Mucosa of descending colon (tissue), 3 donors: ENCODE measurements around the gene CERS2. TPM values are rescaled to one million over a fixed set of nuclear protein-coding genes. Genes with fewer than 3 reads are reported as not detected.

Experiments
- ATAC-seq: fragments of 200-7000 bp; cut with Tn5 transposase; one replicate; pipeline ENCODE4 v1.9.1; 2020; ENCODE audit warnings: mild to moderate bottlenecking, moderate library complexity
- DNase-seq, 3 donors: peaks; one replicate each; pipeline ENCODE4 v3.0.0-alpha.2; 2020
- H3K36me3 ChIP-seq: fragments of 200-600 bp; one replicate; pipeline ENCODE4 v1.8.0; 2021; ENCODE audit warnings: low read depth, mild to moderate bottlenecking
- H3K4me1 ChIP-seq: fragments of 200-600 bp; one replicate; pipeline ENCODE4 v1.8.0; 2021; ENCODE audit warnings: low read depth, mild to moderate bottlenecking
- H3K4me3 ChIP-seq: fragments of 200-600 bp; one replicate; pipeline ENCODE4 v1.8.0; 2021; ENCODE audit warnings: mild to moderate bottlenecking
- H3K9me3 ChIP-seq: fragments of 200-600 bp; one replicate; pipeline ENCODE4 v1.8.0; 2021; ENCODE audit warnings: mild to moderate bottlenecking
- intact Hi-C, 2 donors: fragments of 100-400 bp; cut with DNase I in 1 of 2; cut with micrococcal nuclease in 1 of 2; formaldehyde crosslinking; loops; one replicate each; pipeline versions ENCODE4 v1.11.0 to v1.11.1; 2022; cut with DNase I, micrococcal nuclease
- total RNA-seq, 3 donors: library from RNA; stranded (reverse); fragmentation: NEBNext Ultra II Directional in 2 of 3; extraction: Animal tissue kit (Norgen Biotek cat#: 25700) in 2 of 3; gene quantifications; one replicate each; pipeline versions ENCODE4 v1.2.1 to v1.2.4, GENCODE V29; 2021 to 2023
- TF ChIP-seq, protein P1 (sequence below): fragments of 200-600 bp; IDR thresholded peaks from one replicate; pipeline ENCODE4 v1.8.0; 2022; ENCODE audit warnings: antibody characterized with exemption, mild to moderate bottlenecking
- donor health status: DM: no; HTN: no; CAD: no; lungs with moderate emphysema.
- donor health status: DM: no; HTN: no; CAD: no.
- donor health status: DM: no; HTN: yes; CAD: no.

Gene CERS2
- total RNA-seq, 3 donors from 2014 or later: 142 to 209 (median 186) TPM

DNA sequence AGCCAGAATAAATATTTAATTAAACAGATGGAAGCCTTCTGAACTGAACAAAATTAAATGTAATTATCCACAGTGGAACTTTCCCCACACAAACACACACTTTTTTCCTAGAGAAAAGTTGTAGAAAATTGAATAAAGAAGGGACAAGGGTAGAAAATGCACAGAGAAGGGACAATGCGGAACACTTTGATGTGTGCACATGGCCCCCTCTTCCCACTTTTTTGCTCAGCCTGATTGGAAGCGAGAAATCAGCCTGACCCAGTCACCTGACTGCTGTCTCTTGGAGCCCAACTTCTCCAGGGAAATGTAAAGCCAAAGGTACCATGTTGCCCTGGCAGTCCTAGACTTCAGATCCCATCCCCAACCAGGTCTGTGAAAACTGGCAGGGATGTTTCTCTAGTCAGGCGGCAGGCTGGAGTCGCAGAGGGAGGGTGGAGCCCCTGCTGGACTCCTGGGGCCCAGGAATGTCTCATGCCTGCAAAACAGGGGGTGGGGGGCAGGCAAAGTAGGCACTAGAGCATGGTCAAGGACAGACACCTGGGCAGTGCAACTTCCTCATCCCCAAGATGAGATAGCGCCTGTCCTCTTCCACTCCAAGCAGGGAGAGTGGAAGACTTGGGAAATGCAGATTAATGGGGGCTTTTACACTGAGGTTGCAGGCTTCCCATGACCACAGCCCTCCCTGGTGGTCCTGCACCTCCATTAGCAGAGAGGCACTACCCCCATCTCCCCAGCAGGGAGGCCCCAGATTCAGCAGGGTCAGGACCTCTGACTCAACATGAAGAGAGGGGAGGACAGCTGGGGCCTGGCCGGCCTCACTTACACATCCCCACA is 2.8 kb downstream of the CERS2 start:
- H3K4me1 ChIP-seq: peaks cover 36% of the 10 kb centered on the region
- H3K9me3 ChIP-seq: no peaks in the 10 kb centered on the region
- peaks cover 6% of the 10 kb centered on the region for H3K36me3 ChIP-seq
- TF ChIP-seq, protein P1, sequence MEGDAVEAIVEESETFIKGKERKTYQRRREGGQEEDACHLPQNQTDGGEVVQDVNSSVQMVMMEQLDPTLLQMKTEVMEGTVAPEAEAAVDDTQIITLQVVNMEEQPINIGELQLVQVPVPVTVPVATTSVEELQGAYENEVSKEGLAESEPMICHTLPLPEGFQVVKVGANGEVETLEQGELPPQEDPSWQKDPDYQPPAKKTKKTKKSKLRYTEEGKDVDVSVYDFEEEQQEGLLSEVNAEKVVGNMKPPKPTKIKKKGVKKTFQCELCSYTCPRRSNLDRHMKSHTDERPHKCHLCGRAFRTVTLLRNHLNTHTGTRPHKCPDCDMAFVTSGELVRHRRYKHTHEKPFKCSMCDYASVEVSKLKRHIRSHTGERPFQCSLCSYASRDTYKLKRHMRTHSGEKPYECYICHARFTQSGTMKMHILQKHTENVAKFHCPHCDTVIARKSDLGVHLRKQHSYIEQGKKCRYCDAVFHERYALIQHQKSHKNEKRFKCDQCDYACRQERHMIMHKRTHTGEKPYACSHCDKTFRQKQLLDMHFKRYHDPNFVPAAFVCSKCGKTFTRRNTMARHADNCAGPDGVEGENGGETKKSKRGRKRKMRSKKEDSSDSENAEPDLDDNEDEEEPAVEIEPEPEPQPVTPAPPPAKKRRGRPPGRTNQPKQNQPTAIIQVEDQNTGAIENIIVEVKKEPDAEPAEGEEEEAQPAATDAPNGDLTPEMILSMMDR: no peak
- intact Hi-C loops: loop anchor here in 1 of 2 donors (10.0 kb wide), 1 partner anchor 47 kb away; the partner anchor contains the start of gene SETDB1
- H3K4me3 ChIP-seq: no peak overlapping the region
- no peak for DNase-seq
- no peak for ATAC-seq

DNA sequence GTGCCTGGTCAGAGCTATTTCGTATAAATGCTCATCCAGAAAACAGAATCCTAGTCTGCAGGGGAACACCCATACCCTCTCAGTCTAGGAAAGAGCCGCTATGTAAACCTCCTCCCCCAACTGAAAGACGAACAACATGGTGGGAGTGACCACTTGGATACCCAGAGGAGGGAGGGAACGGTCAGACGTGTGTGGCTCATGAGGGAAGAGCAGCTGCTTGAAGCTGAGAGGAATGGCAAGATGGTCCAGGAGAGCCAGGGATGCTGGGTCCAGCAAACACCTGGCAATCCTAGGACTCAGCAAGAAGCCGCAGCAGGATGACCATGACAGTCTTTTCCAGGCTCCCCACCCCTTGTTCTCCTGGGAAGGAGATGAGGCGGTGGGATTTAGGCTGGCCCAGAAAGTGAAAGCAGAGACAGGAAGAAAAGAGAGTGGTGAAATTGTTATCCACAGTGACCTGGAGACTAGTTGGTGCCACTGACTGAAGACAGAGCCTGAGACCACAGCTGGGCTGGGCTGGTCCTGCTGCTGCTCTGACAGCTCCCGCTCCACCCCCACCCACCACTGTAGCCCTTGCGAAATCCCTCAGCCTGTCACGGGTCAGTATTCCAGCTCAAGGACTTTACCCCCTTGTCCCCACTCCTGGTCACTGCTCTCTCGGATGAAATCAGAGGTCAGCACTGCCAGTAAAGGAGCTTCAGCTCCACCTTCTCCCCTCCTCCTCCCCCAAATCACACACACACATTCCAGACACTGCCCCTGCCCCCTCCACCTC is 3.6 kb downstream of the CERS2 start:
- intact Hi-C loops: loop anchor here in 1 of 2 donors (10.0 kb wide), 1 partner anchor 46 kb away; the partner anchor contains the start of gene SETDB1
- ATAC-seq (peak; percentile 62), DNase-seq (peak; percentile 68 to 74 (median 71))
- Histone ChIP-seq H3K4me1 (peaks cover 36% of the 10 kb centered on the region), H3K4me3 (no peak overlapping the region), H3K36me3 (peaks cover 10% of the 10 kb centered on the region), H3K9me3 (no peaks in the 10 kb centered on the region)
- TF ChIP-seq, protein P1: no peak

DNA sequence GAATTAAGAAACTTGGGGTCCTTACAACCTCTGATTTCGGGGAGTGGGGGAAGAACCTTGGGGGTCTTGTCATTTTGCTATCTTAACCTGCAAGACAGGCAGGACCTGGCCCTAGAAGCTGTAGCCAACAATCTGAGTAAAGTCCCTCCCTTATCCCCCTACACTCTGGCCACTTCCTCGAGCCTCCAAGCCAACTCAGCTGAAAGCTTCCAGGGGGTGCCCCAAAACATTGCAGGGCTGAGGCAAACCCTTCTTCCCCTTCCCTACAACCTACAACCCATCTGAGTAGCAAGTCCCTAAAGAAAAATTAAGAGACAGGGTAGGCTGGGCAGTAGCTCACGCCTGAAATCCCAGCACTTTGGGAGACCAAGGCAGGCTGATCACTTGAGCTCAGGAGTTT is 5.0 kb downstream of the CERS2 start:
- H3K4me3 ChIP-seq: no peak overlapping the region
- TF ChIP-seq, protein P1: no peak
- intact Hi-C loops: loop anchor here in 1 of 2 donors (10.0 kb wide), 1 partner anchor 45 kb away; the partner anchor contains the start of gene SETDB1
- H3K9me3 ChIP-seq: no peaks in the 10 kb centered on the region
- H3K36me3 ChIP-seq: peaks cover 10% of the 10 kb centered on the region
- no peak for ATAC-seq
- peaks cover 30% of the 10 kb centered on the region for H3K4me1 ChIP-seq
- no peak for DNase-seq

DNA sequence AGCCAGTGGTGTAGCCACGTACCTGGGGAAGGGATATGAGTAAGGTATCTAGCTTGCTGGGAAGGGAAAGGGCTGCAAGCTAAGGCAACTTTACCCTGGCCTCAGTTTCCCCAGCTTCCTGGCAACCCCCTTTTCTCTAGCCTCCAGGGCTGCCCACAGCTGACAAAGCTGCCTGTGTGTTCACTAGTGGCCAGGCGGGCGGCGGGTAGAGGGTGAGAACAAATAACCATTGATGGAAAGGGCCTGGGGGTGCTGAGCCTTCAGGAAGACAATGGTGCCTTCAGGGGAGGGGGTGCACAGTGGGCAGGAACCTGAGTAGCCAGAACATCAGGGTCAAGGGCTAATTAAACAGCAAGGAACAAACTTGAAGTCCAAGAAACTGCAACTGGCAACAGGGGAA is 6.1 kb downstream of the CERS2 start:
- ATAC-seq (no peak), DNase-seq (no peak)
- intact Hi-C loops: no loop called here
- H3K4me1 ChIP-seq: peaks cover 28% of the 10 kb centered on the region
- TF ChIP-seq, protein P1: no peak
- no peaks in the 10 kb centered on the region for H3K9me3 ChIP-seq
- H3K4me3 ChIP-seq: no peak overlapping the region
- H3K36me3 ChIP-seq: peaks cover 16% of the 10 kb centered on the region

DNA sequence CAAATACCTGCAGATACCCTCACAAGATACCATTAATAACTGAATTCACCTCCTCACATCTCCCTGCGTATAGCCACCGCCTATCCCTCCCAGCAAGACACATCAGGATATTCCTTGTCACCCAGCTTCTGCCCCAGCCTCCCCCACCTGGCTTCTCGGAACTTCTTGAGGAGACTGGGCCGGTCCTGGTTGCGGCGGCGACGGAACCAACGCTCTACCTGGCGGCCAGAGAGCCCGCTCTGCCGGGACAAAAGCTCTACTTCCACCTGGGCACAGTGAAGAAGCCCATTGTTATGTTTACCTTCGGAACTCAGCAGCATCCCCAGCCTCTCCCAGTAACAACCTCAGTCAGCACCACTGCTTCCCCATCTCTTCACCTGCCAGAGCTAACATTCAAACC is 6.7 kb downstream of the CERS2 start:
- no peak for ATAC-seq
- DNase-seq: no peak
- intact Hi-C loops: no loop called here
- Histone ChIP-seq H3K9me3 (no peaks in the 10 kb centered on the region), H3K36me3 (peaks cover 17% of the 10 kb centered on the region), H3K4me3 (no peak overlapping the region), H3K4me1 (peaks cover 22% of the 10 kb centered on the region)
- TF ChIP-seq, protein P1: no peak
